Astrocyte (in vitro differentiated cells and primary cell): ENCODE measurements around the gene HSF2BP.

Source experiments
- EZH2 ChIP-seq: IDR thresholded peaks from 2 replicates; pipeline ENCODE4 v1.6.1; 2012; ENCODE audit warnings: mild to moderate bottlenecking, low read length, inconsistent platforms; ENCODE audit not compliant: insufficient read depth
- TF ChIP-seq, protein P1 (sequence below): IDR thresholded peaks from 2 replicates; pipeline ENCODE4 v1.5.1; 2011; ENCODE audit warnings: low read depth, mild to moderate bottlenecking, inconsistent platforms, low read length, moderate library complexity; ENCODE audit not compliant: insufficient read depth

DNA sequence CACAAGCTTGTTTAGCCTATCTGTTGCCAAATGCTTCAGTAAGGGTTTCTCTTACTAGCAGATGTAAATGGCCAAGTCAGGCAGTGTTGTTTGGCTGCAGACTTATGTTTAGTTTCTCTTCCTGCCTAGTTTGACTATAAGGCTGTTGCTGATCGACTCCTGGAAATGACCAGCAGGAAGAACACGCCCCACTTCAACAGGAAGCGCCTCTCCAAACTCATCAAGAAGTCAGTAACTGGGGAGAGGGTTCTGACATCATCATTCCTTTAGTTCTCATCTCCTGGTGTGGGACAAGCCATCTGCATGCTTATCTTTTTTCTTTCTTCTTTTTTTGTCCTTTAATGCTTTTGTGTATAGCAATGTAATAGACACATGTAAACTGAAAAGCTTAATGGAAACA, 25.1 kb upstream of the HSF2BP start:
- TF ChIP-seq, protein P1, sequence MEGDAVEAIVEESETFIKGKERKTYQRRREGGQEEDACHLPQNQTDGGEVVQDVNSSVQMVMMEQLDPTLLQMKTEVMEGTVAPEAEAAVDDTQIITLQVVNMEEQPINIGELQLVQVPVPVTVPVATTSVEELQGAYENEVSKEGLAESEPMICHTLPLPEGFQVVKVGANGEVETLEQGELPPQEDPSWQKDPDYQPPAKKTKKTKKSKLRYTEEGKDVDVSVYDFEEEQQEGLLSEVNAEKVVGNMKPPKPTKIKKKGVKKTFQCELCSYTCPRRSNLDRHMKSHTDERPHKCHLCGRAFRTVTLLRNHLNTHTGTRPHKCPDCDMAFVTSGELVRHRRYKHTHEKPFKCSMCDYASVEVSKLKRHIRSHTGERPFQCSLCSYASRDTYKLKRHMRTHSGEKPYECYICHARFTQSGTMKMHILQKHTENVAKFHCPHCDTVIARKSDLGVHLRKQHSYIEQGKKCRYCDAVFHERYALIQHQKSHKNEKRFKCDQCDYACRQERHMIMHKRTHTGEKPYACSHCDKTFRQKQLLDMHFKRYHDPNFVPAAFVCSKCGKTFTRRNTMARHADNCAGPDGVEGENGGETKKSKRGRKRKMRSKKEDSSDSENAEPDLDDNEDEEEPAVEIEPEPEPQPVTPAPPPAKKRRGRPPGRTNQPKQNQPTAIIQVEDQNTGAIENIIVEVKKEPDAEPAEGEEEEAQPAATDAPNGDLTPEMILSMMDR, result no peak
- no peak for TF ChIP-seq EZH2
